Type B pancreatic cell (in vitro differentiated cells): Measurements from ENCODE around the gene NOX3. TPM values are rescaled to one million over a fixed set of nuclear protein-coding genes. Genes with fewer than 3 reads are reported as not detected.

ENCODE experiments used
- DNase-seq: peaks from one replicate; pipeline ENCODE4 v3.0.0; 2021; ENCODE audit warnings: mixed read lengths; ENCODE audit not compliant: unreplicated experiment; ENCODE audit errors: extremely low spot score
- H3K27ac Mint-ChIP-seq: 2 replicates; pipeline ENCODE4 v1.8.0; 2021; ENCODE audit warnings: mild to moderate bottlenecking, mixed read lengths
- H3K27me3 Mint-ChIP-seq: 2 replicates; pipeline ENCODE4 v1.8.0; 2021; ENCODE audit warnings: mixed read lengths
- H3K36me3 Mint-ChIP-seq: 2 replicates; pipeline ENCODE4 v1.8.0; 2021; ENCODE audit warnings: mixed read lengths
- H3K4me1 Mint-ChIP-seq: one replicate; pipeline ENCODE4 v1.8.0; 2021; ENCODE audit warnings: mixed read lengths; ENCODE audit not compliant: unreplicated experiment
- H3K4me3 Mint-ChIP-seq: 2 replicates; pipeline ENCODE4 v1.8.0; 2021; ENCODE audit warnings: mild to moderate bottlenecking, mixed read lengths
- H3K9me3 Mint-ChIP-seq: 2 replicates; pipeline ENCODE4 v1.8.0; 2021; ENCODE audit warnings: mixed read lengths
- total RNA-seq: library from RNA; stranded (reverse); gene quantifications from 2 replicates; pipeline ENCODE4 v1.2.1, GENCODE V29; 2021; ENCODE audit warnings: low replicate concordance
- TF ChIP-seq, protein P1 (sequence below): fragments of 200-600 bp; sonication (generic); conservative IDR thresholded peaks from 2 replicates; pipeline ENCODE4 v1.5.0; 2021; ENCODE audit warnings: antibody characterized with exemption, mild to moderate bottlenecking

Gene NOX3
- total RNA-seq, 1 donor from 2014 or later, result not detected

GRCh38 chr6:155380666-155381332 is 74.8 kb downstream of the NOX3 start:
- Mint-ChIP-seq H3K9me3 (no peaks in the 10 kb centered on the region), H3K36me3 (no peaks in the 10 kb centered on the region), H3K27ac (no peak overlapping the region), H3K4me3 (no peak overlapping the region), H3K27me3 (no peaks in the 10 kb centered on the region), H3K4me1 (no peaks in the 10 kb centered on the region)
- DNase-seq, result no peak
- TF ChIP-seq, protein P1, sequence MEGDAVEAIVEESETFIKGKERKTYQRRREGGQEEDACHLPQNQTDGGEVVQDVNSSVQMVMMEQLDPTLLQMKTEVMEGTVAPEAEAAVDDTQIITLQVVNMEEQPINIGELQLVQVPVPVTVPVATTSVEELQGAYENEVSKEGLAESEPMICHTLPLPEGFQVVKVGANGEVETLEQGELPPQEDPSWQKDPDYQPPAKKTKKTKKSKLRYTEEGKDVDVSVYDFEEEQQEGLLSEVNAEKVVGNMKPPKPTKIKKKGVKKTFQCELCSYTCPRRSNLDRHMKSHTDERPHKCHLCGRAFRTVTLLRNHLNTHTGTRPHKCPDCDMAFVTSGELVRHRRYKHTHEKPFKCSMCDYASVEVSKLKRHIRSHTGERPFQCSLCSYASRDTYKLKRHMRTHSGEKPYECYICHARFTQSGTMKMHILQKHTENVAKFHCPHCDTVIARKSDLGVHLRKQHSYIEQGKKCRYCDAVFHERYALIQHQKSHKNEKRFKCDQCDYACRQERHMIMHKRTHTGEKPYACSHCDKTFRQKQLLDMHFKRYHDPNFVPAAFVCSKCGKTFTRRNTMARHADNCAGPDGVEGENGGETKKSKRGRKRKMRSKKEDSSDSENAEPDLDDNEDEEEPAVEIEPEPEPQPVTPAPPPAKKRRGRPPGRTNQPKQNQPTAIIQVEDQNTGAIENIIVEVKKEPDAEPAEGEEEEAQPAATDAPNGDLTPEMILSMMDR, result no peak

GRCh38 chr6:155378724-155379123 is 76.9 kb downstream of the NOX3 start:
- no peaks in the 10 kb centered on the region for H3K27me3 Mint-ChIP-seq
- H3K27ac Mint-ChIP-seq, result no peak overlapping the region
- no peak overlapping the region for H3K4me3 Mint-ChIP-seq
- no peaks in the 10 kb centered on the region for H3K9me3 Mint-ChIP-seq
- no peak for DNase-seq
- H3K4me1 Mint-ChIP-seq, result no peaks in the 10 kb centered on the region
- TF ChIP-seq, protein P1, result no peak
- H3K36me3 Mint-ChIP-seq, result no peaks in the 10 kb centered on the region

DNA sequence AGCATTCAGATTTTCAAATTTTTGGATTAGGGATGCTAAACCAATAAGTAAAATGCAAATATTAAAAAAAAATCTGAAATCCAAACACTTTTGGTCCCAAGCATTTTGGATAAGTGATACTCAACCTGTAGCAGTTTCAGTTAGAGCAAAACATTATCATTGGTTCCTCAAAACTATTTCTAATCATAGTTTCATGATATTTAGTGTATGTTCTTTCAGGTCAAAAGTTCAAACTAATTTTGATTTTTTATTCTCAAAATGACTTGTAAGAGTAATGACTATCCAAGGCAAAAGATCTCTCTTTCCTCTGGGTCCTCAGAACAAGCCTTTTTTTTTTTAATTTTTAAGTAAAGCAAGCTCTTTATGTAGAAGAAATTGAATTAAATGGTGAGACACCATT is 77.4 kb downstream of the NOX3 start:
- no peaks in the 10 kb centered on the region for H3K36me3 Mint-ChIP-seq
- no peaks in the 10 kb centered on the region for H3K27me3 Mint-ChIP-seq
- no peak overlapping the region for H3K4me3 Mint-ChIP-seq
- TF ChIP-seq, protein P1, result no peak
- H3K27ac Mint-ChIP-seq, result no peak overlapping the region
- peaks cover 2% of the 10 kb centered on the region for H3K4me1 Mint-ChIP-seq
- DNase-seq, result no peak
- H3K9me3 Mint-ChIP-seq, result no peaks in the 10 kb centered on the region

DNA sequence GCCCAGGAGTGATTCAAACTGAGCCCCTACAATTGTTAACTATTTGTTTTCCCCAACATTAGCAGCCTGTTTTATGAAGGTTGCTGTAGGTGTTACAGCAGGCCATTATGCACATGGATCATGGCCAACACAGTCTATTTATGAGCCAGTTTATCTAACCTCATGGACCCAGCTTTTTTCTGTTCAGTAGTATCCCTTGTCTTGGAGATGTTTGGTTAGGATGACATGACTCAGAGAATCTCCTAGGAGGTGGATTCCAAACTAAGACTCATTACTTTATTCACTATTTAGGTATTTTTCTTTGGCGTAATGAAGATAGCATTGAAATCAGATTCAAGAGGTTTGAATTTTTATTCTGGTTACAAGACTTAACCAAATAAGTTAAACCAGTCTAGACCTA is 78.6 kb downstream of the NOX3 start:
- H3K4me3 Mint-ChIP-seq, result no peak overlapping the region
- no peaks in the 10 kb centered on the region for H3K36me3 Mint-ChIP-seq
- no peaks in the 10 kb centered on the region for H3K9me3 Mint-ChIP-seq
- no peak overlapping the region for H3K27ac Mint-ChIP-seq
- peaks cover 5% of the 10 kb centered on the region for H3K27me3 Mint-ChIP-seq
- H3K4me1 Mint-ChIP-seq, result peaks cover 5% of the 10 kb centered on the region
- no peak for DNase-seq
- TF ChIP-seq, protein P1, result no peak

DNA sequence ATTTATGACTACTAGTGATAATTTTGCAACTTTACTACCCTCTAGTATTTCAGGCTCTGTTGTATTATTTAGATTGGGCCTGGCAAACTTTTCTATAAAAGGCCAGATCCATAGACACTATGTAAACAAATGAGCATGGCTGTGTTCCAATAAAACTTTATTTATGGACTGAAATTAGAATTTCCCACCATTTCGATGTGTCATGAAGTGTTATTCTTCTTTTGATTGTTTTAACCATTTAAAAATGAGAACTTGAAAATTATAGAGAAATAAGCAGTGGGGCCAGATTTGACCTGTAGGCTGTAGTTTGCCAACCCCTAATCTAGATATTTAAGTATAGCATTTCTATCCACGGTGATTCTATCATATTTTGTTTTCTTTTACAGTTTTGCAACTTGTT is 79.8 kb downstream of the NOX3 start:
- no peak for DNase-seq
- H3K27ac Mint-ChIP-seq, result no peak overlapping the region
- TF ChIP-seq, protein P1, result no peak
- H3K27me3 Mint-ChIP-seq, result peaks cover 7% of the 10 kb centered on the region
- no peak overlapping the region for H3K4me3 Mint-ChIP-seq
- no peaks in the 10 kb centered on the region for H3K9me3 Mint-ChIP-seq
- H3K4me1 Mint-ChIP-seq, result peaks cover 5% of the 10 kb centered on the region
- no peaks in the 10 kb centered on the region for H3K36me3 Mint-ChIP-seq
